Mesenteric fat pad (tissue), 1 donor: ENCODE measurements around the gene LONRF2. TPM values are rescaled to one million over a fixed set of nuclear protein-coding genes. Genes with fewer than 3 reads are reported as not detected.

ENCODE experiments used
- DNase-seq: peaks from one replicate; pipeline ENCODE4 v3.0.0-alpha.2; 2020; ENCODE audit warnings: low spot score
- total RNA-seq: library from RNA; stranded (reverse); fragmentation: NEBNext Ultra II Directional; extraction: Animal tissue kit (Norgen Biotek cat#: 25700); gene quantifications from one replicate; pipeline ENCODE4 v1.2.1, GENCODE V29; 2021
- donor health status: DM: yes; HTN: yes; CAD: no.

Gene LONRF2
- total RNA-seq, 1 donor from 2014 or later: 5.9 TPM

- no peak for DNase-seq
Measured at GRCh38 chr2:100276716-100277115, 45.6 kb downstream of the LONRF2 start.

DNA sequence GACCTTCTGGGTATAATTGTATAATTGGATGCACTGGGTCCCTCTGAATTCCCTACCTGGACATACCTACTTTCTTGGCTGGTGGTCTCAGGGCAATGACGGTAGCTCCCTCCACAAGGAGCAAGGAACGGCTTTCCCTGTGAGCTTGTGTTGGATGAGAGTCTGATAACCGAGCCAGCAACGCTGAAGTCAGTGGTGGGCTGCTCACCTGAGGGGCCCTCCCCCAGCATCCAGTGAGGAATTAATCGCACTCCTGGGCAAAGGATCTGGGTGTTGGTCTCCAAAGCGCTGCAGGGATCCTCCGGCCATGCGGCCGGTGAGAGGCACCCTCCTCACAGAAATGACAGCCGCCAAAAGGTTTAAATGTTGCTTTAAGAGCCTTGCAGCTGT is 47.1 kb downstream of the LONRF2 start:
- no peak for DNase-seq

DNA sequence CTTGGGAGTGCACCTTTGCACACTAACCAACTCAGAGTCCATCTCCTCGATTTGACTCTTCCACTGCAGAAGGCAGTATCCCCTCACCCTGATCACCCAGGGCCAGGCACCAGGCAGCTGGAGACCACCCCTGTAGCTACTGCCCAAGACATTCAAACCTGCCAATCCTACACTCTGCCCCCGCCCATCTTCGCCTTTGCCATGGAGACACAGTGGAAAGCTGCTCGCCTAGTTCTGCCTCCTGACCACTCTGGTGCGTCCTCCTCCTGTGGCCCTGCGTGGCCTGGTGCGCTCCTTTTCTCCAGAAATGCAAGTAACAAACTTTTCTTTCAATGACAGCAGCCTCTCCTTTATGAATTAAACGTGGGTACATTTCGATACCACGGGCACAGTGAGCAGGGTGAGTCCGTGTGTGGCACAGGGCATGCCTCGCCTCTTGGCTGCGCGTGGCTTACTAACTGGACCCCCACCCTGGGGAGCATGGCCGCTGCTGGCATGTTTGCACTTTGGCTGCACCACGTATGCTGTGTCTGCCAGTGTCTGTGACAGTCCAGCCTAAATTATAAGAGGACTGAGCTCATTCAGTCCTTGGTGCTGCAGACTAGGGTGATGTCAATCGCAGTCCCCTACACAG is 47.6 kb downstream of the LONRF2 start:
- DNase-seq: no peak

DNA sequence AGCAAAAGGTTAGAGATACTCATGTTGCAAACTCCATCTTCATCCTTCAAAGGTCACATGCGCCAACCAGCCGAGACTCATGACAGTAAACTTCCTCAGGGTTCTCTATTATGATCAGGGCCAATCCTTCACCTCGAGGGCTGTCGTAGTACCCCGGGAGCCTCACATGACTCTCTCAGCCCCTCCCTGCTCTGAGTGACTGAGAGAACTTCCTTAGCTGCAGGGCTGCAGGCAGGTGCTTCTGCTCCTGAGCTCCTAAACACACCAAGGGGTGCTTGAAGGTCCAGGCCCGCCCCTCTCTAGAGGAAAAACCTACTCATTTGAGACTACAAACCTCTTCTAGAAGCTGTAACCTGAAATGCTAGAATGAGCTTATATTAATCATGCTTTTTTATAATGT is 48.2 kb downstream of the LONRF2 start:
- no peak for DNase-seq

- DNase-seq: no peak
Measured at GRCh38 chr2:100273387-100273786, 48.9 kb downstream of the LONRF2 start.

DNA sequence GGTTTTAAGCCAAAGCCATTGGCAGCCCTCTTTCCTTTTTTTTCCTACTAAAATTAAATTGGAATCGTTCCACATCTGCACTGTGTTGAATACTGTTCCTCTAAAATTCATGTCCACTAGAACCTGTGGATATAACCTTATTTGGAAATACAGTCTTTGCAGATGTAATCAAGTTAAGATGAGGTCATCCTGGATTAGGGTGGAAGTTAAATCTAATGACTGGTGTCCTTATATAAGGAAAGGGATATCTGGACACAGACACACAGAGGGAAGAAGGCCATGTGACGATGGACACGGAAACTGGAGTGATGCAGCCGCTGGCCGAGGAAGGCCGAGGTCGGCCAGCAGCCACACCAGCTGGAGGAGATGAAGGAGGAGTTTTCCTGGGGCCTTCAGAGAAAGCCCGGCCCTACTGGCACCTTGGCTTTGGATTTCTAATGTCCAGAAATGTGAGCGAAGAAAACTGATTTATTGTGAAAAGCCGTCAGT is 49.4 kb downstream of the LONRF2 start:
- DNase-seq: no peak

- no peak for DNase-seq
Measured at GRCh38 chr2:100271210-100271609, 51.1 kb downstream of the LONRF2 start.

DNA sequence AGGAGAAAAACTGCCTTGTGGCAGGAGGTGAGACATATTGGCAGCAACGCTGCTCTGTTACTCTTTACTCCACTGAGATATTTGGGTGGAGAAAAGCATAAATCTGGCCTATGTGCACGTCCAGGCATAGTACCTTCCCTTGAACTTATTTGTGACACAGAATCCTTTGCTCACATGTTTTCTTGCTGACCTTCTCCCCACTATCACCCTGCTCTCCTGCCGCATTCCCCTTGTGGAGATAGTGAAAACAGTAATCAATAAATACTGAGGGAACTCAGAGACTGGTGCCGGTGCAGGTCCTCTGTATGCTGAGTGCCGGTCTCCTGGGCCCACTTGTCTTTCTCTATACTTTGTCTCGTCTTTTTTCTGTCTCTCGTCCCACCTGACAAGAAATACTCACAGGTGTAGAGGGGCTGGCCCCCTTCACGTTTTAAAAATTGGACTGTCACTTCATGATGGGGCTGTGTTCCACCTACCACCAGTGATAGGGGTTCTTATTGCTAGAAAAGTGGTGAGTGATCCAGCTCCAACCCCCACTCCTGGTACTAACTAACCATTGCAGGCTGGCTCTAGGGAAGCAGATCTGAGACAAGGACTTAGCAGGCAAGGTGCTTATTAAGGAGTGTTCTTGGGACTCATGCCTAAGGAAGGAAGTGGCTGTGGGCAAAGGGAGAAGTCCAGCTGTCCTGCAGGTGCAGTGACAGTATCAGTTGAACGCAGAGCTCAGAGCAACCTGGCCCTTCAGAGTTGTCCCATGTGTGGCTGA is 51.7 kb downstream of the LONRF2 start:
- DNase-seq: no peak

DNA sequence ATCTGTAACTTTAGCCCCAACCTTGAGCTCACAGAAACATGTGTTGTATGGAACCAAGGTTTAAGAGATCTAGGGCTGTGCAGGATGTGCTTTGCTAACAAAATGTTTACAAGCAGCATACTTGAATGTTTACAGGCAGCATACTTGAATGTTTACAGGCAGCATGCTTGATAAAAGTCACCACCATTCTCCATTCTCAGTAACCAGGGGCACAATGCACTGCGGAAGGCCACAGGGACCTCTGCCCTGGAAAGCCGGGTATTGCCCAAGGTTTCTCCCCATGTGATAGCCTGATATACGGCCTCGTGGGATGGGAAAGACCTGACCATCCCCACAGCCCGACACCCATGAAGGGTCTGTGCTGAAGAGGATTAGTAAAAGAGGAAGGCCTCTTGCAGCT is 52.4 kb downstream of the LONRF2 start:
- no peak for DNase-seq

GRCh38 chr2:100268986-100269385 is 53.3 kb downstream of the LONRF2 start:
- DNase-seq: peak; percentile 53

DNA sequence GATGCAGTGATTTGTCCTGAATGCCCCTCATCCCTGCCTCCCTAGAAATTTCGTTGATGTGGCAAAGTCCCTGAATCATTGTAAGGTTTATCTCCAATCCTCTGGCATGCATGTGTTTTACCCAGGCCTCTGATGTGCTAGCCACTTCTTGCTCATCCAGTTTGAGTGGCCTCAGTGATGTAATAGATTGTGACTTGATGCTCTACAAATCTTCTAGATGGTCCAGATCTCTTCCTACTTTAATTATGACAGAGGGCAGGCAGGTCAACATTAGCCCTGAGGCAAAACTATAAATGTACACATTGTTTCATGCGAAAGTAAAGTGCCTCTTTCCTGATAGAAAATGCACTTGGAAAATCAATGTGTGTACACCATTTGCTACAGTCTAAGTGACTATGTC is 54.5 kb downstream of the LONRF2 start:
- peak; percentile 1 for DNase-seq

GRCh38 chr2:100266126-100266525 is 56.2 kb downstream of the LONRF2 start:
- DNase-seq: peak; percentile 65

GRCh38 chr2:100265226-100265625 is 57.1 kb downstream of the LONRF2 start:
- DNase-seq: peak; percentile 62

- DNase-seq: peak; percentile 79
Measured at GRCh38 chr2:100264651-100265050, 57.6 kb downstream of the LONRF2 start.

- peak; percentile 62 for DNase-seq
Measured at GRCh38 chr2:100264121-100264520, 58.2 kb downstream of the LONRF2 start.

DNA sequence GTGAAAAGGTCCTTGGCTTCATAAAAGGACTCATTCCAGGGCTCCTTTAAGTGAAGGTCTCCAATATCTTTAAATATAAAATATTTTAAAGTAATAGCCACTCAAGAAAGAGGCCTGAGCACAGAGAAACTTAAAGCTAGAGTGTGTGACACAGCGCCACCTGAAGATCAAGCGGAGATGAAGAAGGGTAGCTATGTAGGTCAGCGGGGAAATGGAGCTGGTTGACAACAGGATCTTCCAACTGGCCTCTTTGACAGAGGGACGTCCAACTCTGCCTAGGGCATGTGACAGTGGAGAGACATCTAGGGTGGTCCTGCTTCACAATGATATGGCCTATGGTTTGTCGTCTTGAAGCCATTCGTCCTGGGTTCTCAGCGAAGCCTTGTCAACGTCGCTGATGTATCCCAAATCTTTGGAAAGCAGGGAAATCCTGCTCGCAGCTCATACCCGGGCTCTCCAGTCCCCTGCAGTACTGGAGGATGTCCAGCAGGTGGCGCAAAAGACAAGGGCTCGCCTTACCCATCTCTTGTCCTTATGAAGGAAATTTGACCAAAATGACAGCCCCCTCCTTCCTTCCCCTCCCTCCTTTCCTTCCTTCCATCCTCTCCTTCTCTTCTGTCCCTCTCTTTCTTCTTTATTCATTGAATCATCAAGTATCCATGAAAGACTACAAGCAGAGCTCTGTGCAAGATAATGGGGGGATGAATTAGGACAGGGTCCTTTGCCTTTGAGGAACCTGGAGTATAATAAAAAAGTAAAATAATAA is 59.6 kb downstream of the LONRF2 start:
- peak; percentile 90 for DNase-seq

GRCh38 chr2:100262046-100262445 is 60.3 kb downstream of the LONRF2 start:
- DNase-seq: peak; percentile 78

- peak; percentile 82 for DNase-seq
Measured at GRCh38 chr2:100260712-100261620, 61.3 kb downstream of the LONRF2 start.

DNA sequence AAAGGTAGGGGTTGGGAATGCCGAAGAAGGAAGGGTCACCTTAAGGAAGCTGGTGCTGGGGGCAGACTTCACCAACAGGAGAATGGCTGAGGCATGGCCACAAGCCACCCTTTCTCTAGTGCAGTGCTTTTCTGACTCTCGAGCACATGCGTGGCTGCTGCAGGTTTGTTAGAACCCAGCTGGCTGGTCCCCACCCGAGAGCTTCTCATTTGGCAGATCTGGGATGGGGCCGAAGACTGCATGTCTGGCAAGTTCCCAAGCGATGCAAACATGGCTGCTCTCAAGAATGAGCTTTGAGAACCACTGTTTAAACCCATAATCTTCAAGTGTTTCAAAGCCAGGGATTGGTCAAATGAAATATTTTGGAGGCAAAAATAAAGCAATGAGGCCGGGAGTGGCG is 63.2 kb downstream of the LONRF2 start:
- peak; percentile 82 for DNase-seq

DNA sequence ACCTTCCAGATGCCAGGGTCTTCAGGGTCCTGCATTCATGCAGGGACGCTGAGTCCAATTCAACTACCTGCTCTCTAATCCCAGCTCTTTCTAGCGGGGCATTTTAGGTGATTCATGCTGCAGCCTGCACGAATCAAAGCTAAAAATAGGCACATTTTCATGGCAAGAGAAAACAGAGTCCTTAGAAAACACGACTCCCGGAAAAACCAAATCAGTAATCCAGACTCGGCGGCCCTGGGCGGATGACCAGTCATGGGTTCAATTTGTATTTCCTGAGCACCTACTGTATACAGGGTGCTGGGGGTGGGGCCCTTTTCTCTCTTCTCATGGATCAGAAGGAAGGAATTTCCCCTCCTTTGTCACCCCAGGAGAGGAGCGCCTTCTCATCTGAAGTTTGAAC is 64.4 kb downstream of the LONRF2 start:
- DNase-seq: peak; percentile 51

- no peak for DNase-seq
Measured at GRCh38 chr2:100256849-100257248, 65.5 kb downstream of the LONRF2 start.
